ENCODE measurements around the gene SLC5A11.

DNA sequence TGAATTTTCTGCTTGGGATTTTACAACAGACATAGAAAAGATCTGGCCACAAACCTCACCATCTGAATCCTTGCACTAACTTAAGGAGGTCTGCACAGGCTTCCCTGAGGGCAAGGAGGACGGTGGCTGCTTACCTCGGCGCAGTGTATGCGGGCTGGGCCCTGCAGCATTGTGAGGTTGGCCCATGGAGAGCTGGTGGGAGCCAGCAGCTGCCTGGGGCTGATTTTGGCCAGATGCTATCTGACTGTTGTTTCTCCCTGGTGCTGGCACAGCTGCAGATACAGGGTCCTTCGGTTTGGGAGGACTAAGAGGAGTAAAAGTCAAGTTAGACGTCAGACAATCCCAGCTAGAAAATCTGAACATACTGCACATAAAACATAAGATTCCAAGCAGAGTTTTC is 89.6 kb downstream of the SLC5A11 start:
- TF ChIP-seq, protein P1, sequence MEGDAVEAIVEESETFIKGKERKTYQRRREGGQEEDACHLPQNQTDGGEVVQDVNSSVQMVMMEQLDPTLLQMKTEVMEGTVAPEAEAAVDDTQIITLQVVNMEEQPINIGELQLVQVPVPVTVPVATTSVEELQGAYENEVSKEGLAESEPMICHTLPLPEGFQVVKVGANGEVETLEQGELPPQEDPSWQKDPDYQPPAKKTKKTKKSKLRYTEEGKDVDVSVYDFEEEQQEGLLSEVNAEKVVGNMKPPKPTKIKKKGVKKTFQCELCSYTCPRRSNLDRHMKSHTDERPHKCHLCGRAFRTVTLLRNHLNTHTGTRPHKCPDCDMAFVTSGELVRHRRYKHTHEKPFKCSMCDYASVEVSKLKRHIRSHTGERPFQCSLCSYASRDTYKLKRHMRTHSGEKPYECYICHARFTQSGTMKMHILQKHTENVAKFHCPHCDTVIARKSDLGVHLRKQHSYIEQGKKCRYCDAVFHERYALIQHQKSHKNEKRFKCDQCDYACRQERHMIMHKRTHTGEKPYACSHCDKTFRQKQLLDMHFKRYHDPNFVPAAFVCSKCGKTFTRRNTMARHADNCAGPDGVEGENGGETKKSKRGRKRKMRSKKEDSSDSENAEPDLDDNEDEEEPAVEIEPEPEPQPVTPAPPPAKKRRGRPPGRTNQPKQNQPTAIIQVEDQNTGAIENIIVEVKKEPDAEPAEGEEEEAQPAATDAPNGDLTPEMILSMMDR (IDR thresholded peaks at IDR 0.05): no peak
- TF ChIP-seq POLR2A (IDR thresholded peaks at IDR 0.05): no peak

All from heart left ventricle (tissue), 13 donors.